ENCODE measurements around the gene SLC28A2.
"Not testable (repeated sequence)": the region's sequence is repeated elsewhere in the genome, so short reads cannot be mapped to it uniquely, and the experiment has no call there.

The SLC28A2 gene, protein sequence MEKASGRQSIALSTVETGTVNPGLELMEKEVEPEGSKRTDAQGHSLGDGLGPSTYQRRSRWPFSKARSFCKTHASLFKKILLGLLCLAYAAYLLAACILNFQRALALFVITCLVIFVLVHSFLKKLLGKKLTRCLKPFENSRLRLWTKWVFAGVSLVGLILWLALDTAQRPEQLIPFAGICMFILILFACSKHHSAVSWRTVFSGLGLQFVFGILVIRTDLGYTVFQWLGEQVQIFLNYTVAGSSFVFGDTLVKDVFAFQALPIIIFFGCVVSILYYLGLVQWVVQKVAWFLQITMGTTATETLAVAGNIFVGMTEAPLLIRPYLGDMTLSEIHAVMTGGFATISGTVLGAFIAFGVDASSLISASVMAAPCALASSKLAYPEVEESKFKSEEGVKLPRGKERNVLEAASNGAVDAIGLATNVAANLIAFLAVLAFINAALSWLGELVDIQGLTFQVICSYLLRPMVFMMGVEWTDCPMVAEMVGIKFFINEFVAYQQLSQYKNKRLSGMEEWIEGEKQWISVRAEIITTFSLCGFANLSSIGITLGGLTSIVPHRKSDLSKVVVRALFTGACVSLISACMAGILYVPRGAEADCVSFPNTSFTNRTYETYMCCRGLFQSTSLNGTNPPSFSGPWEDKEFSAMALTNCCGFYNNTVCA

GRCh38 chr15:45251888-45252287, at the start of gene SLC28A2:
SLC28A2 (plus strand) TSS chr15:45252234; CDS start chr15:45253216, 982 bp downstream.
- no peak for DNase-seq (ENCODE audit: low read depth in 2 of 2)

- DNase-seq (ENCODE audit: low read depth in 2 of 2), result no peak
Measured at GRCh38 chr15:45203182-45203581, 48.9 kb upstream of the SLC28A2 start.

- peak; percentile 15 to 27 for DNase-seq (ENCODE audit: low read depth in 2 of 2)
Measured at GRCh38 chr15:45205192-45205591, 46.8 kb upstream of the SLC28A2 start.

DNA sequence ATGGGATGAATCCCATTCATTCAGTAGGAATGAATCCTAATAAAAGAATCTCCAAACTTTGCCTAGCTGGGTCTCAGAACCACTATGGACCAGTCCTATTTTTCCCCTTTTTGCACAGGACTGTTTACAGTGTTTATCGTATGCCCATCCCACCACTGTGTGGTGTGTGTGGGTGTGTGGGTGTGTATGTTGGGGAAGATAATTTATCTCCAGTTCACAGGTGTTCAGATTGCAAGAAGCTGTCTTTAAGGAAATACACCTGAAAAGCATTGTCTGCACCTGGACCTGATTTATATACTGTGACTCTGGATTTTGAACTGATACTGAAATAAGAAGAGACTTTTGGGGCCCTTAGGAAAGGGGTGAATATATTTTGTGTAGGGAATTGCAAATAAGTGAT, 39.5 kb upstream of the SLC28A2 start:
- no peak for DNase-seq (ENCODE audit: low read depth in 2 of 2)

DNA sequence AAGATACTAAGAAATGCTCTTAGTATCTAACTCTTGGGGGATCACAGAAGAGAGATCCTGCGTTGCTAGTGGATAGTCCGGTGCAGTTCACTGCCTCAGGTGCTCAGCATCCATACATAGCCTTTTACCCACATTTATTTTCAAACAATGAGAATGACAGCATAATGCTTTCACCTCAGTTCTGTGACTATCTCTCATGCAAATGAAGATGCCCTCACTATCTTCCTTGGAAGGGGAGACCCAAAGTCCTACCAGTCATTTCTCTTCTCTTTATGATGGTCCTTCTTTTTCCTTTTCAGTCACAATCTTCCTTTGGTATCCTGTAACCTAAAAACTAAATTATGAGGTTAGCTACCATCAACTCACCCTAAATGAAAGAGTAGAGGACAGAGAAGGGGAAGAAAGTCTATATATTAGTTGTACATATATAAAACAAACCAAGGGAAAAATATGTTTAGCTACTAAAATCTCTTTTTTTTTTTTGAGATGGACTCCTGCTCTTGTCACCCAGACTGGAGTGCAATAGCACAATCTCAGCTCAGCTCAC, 30.9 kb upstream of the SLC28A2 start:
- DNase-seq (ENCODE audit: low read depth in 2 of 2), result no peak

DNA sequence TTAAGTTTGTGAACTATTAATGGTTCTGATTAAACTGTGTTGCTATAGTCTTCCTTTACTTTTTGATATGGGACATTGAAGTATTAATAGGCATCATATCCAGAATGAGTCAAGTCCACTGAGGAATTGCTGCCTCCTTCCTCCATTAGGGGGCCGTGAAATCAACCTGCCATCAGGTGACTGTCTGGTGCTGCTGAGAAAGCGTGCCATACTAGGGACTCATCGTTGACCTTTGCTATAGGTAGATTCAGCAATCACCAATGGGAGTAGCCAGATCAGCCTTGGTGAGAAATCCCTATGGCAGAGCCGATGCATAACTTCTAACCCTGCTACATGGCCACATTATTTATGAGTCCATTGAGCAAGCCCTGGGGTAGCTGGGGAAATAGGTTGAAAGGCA, 30.1 kb upstream of the SLC28A2 start:
- DNase-seq (ENCODE audit: low read depth in 2 of 2), result no peak

DNA sequence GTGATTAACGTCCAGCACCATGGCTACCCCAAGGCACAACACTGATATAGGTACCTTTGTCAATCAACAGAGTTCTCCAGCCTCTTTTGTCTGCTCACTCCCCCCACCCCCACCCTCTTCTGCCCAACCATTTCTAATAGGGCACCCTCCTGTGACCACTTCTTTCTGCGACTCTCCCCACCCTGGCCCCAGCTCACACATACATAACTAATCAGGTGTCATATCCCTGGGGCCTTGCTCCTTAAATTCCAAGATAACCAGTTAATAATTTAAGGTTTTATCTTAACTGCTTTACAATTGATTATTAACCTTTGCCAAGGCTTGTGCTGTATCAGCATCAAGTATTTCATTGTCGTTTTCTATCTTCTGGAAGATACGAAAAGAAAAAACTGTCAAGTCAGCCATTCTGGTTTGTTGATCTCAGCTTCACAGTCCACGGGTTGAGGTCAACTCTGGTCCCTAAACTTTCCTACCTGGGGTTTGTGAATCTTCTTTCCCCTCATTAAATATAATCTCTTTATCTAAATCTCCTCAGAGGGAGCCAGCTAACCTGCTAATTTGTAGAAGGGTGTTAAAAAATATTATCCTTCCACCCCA, 27.3 kb upstream of the SLC28A2 start:
- no peak for DNase-seq (ENCODE audit: low read depth in 2 of 2)

GRCh38 chr15:45225506-45226273, 26.3 kb upstream of the SLC28A2 start:
- DNase-seq (ENCODE audit: low read depth in 2 of 2), result no peak

DNA sequence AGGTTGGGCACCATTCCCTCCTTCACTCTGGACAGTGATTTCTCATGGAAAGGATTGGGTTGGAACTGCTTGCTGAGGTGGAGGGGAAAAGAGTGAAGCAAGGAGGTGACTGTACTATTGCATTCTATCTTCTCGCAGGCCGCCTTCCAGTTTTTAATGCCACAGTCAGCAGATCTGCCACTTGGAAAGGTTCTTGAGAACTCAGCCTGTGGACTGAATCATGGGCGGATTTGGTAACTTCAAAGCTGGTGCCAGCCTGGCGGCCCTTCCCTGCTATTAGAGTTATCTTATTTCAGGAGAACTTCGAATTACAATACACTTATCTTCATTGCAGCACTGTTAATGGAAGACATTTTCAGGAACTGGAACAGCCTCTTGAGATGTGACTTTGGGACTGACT, 23.1 kb upstream of the SLC28A2 start:
- DNase-seq (ENCODE audit: low read depth in 2 of 2), result no peak

DNA sequence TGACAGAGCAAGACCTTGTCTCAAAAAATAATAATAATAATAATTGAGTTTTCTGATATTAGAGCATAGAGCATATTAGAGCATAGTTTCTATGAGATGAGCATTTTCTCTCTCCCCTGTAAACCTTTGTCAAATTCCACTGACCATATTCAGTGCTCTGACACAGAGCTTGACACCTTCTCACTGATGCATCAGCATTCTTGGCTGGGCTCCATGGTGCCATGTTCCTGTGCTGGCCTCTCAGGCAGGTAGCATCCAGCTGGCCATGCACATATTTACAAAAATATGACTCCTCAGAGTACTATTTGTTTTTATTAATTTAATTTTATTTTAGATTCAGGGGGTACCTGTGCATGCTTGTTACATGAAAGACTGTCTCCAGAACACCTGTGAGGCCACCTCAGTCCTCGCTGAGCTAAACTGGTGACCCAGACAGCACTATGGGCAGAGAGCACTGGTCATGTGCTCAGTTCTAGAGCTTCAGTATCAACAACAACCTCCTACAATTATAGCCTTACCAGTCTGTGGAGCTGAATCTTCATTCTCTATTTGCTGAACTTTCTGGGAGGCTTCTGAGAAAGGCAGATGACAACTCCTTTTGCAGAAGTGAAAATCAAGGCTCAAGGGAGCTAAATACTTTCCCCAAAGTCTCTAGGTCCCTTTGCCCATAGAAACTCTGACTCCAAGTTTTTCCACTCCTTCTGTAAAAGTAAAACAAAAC, 21.6 kb upstream of the SLC28A2 start:
- no peak for DNase-seq (ENCODE audit: low read depth in 2 of 2)

DNA sequence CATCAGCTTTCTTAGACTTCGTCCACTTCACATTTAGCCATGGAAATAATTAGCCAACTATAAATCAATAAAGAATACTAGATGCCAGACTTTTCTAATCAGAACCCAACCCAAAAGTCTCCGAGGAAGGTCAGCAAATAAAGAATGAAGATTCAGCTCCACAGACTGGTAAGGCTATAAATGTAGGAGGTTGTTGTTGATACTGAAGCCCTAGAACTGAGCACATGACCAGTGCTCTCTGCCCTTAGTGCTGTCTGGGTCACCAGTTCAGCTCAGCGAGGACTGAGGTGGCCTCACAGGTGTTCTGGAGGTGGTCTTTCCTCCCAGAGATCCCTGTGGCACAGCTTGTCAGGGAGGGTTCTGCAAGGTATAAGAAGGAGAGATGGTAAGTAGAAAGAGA, 20.9 kb upstream of the SLC28A2 start:
- no peak for DNase-seq (ENCODE audit: low read depth in 2 of 2)

- DNase-seq (ENCODE audit: low read depth in 2 of 2), result no peak
Measured at GRCh38 chr15:45231864-45232562, 20.0 kb upstream of the SLC28A2 start.

- DNase-seq (ENCODE audit: low read depth in 2 of 2), result no peak
Measured at GRCh38 chr15:45234562-45235235, 17.3 kb upstream of the SLC28A2 start.

DNA sequence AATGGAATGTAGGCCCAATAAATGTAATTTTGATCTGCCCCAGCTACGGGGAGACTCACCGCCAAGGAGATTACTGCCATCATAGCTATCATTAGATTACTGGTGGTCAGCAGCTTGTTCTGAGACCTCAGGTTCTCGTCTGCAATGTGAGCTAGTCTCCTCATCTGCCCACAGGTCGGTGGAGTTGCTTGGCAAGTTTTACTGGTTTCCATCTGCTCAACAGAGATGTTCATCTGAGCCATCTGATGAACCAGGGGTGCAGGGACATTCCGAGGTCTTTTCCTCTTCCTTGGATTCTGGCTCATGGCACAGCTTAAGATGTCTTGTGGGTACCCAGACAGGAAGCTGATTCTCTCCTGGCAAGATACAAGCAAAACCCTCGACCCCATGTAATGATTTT, 15.2 kb upstream of the SLC28A2 start:
- DNase-seq (ENCODE audit: low read depth in 2 of 2), result not testable (repeated sequence)

DNA sequence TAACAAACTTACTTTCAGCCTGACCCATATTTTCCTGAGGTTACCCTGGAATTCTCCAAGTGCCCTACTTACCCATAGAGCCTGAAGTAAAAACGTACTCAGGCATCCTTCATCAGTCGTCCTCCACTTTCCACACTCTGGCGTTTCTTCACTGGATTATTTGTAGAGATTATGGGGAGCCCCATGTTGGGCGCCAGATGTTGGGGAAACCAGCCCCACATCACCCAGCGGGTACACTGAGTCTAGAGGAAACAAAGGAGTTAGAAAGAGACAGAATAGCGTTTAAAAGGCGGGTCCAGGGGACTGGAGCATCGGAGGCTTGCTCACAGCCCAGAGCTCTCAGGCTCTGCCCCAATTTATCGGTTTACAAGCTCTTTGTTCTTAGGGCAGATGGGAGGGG, 9.7 kb upstream of the SLC28A2 start:
- DNase-seq (ENCODE audit: low read depth in 2 of 2), result no peak

- no peak for DNase-seq (ENCODE audit: low read depth in 2 of 2)
Measured at GRCh38 chr15:45249125-45249780, 2.8 kb upstream of the SLC28A2 start.

DNA sequence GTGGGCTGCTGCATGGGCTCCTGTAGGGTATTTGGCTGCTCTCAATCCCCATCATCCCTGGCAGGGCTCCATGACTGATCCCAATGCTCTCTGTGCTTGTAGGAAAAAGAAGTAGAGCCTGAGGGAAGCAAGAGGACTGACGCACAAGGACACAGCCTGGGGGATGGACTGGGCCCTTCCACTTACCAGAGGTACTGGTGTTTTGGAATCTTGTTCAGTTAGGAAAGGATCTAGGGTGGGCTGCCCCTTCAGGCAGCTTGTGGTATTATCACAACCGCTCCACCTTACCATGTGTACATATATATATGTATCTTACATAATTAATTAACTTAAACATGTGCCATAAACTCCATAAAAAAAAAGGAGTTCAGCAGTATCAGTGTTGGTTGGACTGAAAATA, 1.3 kb downstream of the SLC28A2 start:
- DNase-seq (ENCODE audit: low read depth in 2 of 2), result no peak

DNA sequence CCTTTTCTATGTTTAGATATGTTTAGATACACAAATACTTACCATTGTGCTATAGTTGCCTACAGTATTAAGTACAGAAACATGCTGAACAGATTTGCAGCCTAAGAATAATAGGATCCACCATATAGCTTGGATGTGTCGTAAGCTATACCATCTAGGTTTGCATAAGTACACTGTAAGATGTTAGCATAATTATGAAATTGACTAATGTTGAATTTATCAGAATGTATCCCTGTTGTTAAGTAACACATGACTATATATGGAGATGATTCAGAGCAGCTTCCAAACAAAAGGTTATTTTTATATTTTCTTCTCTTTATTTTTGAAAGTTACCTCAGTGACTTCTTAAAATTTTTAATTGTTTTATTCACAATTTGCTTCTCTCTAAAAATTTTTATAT, 2.4 kb downstream of the SLC28A2 start:
- no peak for DNase-seq (ENCODE audit: low read depth in 2 of 2)

DNA sequence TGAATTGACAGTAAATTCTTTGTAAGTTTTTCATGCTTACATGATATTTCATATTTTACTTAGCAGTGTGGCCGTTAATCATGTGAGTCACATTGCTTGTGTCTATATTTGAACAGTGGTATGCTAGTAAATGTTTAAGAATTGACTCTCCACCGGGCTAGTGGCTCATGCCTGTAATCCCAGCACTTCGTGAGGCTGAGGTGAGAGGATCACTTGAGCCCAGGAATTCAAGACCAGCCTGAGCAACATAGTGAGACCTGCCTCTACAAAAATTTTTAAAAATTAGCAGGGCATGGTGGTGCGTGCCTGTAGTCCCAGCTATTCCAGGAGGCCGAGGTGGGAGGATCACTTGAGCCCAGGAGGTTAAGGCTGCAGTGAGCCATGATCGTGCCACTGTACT, 2.8 kb downstream of the SLC28A2 start:
- DNase-seq (ENCODE audit: low read depth in 2 of 2), result not testable (repeated sequence)

DNA sequence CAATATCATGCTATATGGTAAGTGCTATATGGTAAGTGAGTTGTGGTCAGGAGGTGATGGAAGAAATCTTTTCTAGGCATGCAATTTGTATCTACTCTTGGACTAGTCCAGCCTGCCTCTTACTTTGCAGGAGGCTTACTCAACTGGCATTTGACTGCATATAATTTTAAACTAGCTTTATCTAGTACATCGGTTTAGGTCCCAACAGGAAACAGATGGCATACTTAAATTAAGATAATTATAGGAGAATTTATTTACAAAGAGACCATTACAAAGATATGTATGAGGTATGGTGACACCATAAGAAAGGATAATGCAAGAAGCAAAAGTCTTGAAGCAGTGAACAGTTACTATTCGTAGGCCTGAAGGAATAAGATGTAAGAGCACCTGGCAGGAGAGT, 7.8 kb downstream of the SLC28A2 start:
- DNase-seq (ENCODE audit: low read depth in 2 of 2), result no peak

Data from stimulated activated CD8-positive, alpha-beta memory T cell treated with anti-CD3 and anti-CD28 coated beads, Interleukin-2, amount 100 ng/mL, for 1 hour (primary cell).